ENCODE results near the gene PPP6R3. TPM values are rescaled to one million over a fixed set of nuclear protein-coding genes. Genes with fewer than 3 reads are reported as not detected.

PPP6R3 gene
- total and polyA plus RNA-seq, 2 of the 8 experiments (the other 6 are each of a cell fraction or from before 2014, with no cell fraction given), result 44.6 to 150 TPM

- no peak for TF ChIP-seq CHD7 (IDR thresholded peaks at IDR 0.05; ENCODE audit: insufficient replicate concordance, low read length)
These were observed 22.5 kb upstream of the PPP6R3 start (continued) for GRCh38 chr11:68437927-68438657.
